ENCODE measurements around the gene ENTR1.

GRCh38 chr9:136397643-136398042 lies 12.8 kb downstream of the ENTR1 start:
- TF ChIP-seq CTCF (conservative IDR thresholded peaks at IDR 0.05), result no peak
- TF ChIP-seq ZFX (IDR thresholded peaks at IDR 0.05), result no peak

Measured in C4-2B (cell line).